ENCODE data around the gene ZYG11B.

Gene ZYG11B

GRCh38 chr1:52752484-52752826 is 26.2 kb downstream of the ZYG11B start:
- no peak for TF ChIP-seq TCF4 (CRISPR knock-in tag; IDR thresholded peaks at IDR 0.05; ENCODE audit: borderline replicate concordance)
- no peak for TF ChIP-seq ZNF565 (CRISPR knock-in tag; conservative IDR thresholded peaks at IDR 0.05; ENCODE audit: low read depth)
- TF ChIP-seq, protein P1, sequence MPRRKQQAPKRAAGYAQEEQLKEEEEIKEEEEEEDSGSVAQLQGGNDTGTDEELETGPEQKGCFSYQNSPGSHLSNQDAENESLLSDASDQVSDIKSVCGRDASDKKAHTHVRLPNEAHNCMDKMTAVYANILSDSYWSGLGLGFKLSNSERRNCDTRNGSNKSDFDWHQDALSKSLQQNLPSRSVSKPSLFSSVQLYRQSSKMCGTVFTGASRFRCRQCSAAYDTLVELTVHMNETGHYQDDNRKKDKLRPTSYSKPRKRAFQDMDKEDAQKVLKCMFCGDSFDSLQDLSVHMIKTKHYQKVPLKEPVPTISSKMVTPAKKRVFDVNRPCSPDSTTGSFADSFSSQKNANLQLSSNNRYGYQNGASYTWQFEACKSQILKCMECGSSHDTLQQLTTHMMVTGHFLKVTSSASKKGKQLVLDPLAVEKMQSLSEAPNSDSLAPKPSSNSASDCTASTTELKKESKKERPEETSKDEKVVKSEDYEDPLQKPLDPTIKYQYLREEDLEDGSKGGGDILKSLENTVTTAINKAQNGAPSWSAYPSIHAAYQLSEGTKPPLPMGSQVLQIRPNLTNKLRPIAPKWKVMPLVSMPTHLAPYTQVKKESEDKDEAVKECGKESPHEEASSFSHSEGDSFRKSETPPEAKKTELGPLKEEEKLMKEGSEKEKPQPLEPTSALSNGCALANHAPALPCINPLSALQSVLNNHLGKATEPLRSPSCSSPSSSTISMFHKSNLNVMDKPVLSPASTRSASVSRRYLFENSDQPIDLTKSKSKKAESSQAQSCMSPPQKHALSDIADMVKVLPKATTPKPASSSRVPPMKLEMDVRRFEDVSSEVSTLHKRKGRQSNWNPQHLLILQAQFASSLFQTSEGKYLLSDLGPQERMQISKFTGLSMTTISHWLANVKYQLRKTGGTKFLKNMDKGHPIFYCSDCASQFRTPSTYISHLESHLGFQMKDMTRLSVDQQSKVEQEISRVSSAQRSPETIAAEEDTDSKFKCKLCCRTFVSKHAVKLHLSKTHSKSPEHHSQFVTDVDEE (CRISPR knock-in tag; IDR thresholded peaks at IDR 0.05) = no peak
- TF ChIP-seq SNAI2 (CRISPR knock-in tag; IDR thresholded peaks at IDR 0.05) = no peak
- no peak for TF ChIP-seq PPARA (CRISPR knock-in tag; IDR thresholded peaks at IDR 0.05; ENCODE audit: borderline replicate concordance)
- no peak for TF ChIP-seq CSDC2 (CRISPR knock-in tag; IDR thresholded peaks at IDR 0.05)
- TF ChIP-seq BACH2 (CRISPR knock-in tag; IDR thresholded peaks at IDR 0.05; ENCODE audit: borderline replicate concordance) = no peak
- TF ChIP-seq, protein P2, sequence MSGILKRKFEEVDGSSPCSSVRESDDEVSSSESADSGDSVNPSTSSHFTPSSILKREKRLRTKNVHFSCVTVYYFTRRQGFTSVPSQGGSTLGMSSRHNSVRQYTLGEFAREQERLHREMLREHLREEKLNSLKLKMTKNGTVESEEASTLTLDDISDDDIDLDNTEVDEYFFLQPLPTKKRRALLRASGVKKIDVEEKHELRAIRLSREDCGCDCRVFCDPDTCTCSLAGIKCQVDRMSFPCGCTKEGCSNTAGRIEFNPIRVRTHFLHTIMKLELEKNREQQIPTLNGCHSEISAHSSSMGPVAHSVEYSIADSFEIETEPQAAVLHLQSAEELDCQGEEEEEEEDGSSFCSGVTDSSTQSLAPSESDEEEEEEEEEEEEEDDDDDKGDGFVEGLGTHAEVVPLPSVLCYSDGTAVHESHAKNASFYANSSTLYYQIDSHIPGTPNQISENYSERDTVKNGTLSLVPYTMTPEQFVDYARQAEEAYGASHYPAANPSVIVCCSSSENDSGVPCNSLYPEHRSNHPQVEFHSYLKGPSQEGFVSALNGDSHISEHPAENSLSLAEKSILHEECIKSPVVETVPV (CRISPR knock-in tag; IDR thresholded peaks at IDR 0.05) = no peak
- TF ChIP-seq ZNF70 (CRISPR knock-in tag; IDR thresholded peaks at IDR 0.05) = no peak
- ATAC-seq = no peak

DNA sequence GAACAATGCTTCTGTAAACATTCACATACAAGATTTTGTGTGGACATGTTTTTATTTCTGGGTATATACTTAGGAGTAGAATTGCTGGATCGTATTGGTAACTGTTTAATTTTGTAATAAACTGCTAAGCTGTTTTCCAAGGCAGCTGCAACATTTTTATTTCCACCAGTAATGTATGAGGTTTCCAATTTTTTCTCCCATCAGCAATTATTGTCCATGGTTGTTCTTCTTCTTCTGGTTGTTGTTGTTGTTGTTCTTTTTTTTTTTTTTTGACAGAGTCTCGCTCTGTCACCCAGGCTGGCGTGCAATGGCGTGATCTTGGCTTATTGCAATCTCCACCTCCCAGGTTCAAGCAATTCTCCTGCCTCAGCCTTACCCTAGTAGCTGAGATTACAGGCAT is 26.9 kb downstream of the ZYG11B start:
- ATAC-seq = no peak

DNA sequence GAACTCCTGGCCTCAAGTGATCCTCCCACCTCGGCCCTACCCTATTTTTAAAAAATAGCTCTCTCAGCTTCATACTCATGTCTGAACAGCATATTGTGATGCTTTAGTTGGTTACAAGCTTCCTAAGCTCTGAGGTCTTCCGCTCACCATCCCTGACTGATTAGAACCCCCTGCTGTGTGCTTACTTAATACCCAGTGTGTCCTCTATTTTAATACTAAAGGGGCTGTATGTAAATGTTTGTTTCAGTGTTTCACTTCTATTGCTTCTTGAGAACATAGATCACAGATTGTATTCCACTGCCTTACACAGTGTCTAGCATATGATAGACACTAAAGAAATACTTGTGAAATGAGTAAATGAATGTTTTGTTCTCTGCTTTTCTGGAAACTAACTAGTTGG is 29.8 kb downstream of the ZYG11B start:
- no peak for ATAC-seq
- TF ChIP-seq RARB (CRISPR knock-in tag; IDR thresholded peaks at IDR 0.05) = no peak

More for the DNA sequence above, 26.9 kb downstream of the ZYG11B start:
- TF ChIP-seq TCF4 (CRISPR knock-in tag; IDR thresholded peaks at IDR 0.05; ENCODE audit: borderline replicate concordance) (no peak), ZNF565 (CRISPR knock-in tag; conservative IDR thresholded peaks at IDR 0.05; ENCODE audit: low read depth) (no peak), ISL1 (CRISPR knock-in tag; IDR thresholded peaks at IDR 0.05) (no peak)

- TF ChIP-seq BACH2 (CRISPR knock-in tag; IDR thresholded peaks at IDR 0.05; ENCODE audit: borderline replicate concordance) = no peak
- no peak for TF ChIP-seq ISL1 (CRISPR knock-in tag; IDR thresholded peaks at IDR 0.05)
- no peak for TF ChIP-seq ZNF8 (CRISPR knock-in tag; IDR thresholded peaks at IDR 0.05)
- TF ChIP-seq CREB5 (CRISPR knock-in tag; IDR thresholded peaks at IDR 0.05; ENCODE audit: low read depth) = no peak
- TF ChIP-seq PPARA (CRISPR knock-in tag; IDR thresholded peaks at IDR 0.05; ENCODE audit: borderline replicate concordance) = no peak
- TF ChIP-seq ZC3H10 (CRISPR knock-in tag; IDR thresholded peaks at IDR 0.05) = no peak
- no peak for TF ChIP-seq ESRRG (CRISPR knock-in tag; IDR thresholded peaks at IDR 0.05)
- no peak for TF ChIP-seq ZFP30 (CRISPR knock-in tag; IDR thresholded peaks at IDR 0.05)
- no peak for TF ChIP-seq RARB (CRISPR knock-in tag; IDR thresholded peaks at IDR 0.05)
- TF ChIP-seq, protein P2 (CRISPR knock-in tag; IDR thresholded peaks at IDR 0.05) = no peak
- TF ChIP-seq ARNTL (CRISPR knock-in tag; IDR thresholded peaks at IDR 0.05; ENCODE audit: borderline replicate concordance, low read depth) = no peak
- no peak for TF ChIP-seq TOX (CRISPR knock-in tag; IDR thresholded peaks at IDR 0.05; ENCODE audit: borderline replicate concordance)
- TF ChIP-seq TCF4 (CRISPR knock-in tag; IDR thresholded peaks at IDR 0.05; ENCODE audit: borderline replicate concordance) = no peak
- TF ChIP-seq GLIS3 (CRISPR knock-in tag; IDR thresholded peaks at IDR 0.05) = no peak
- TF ChIP-seq OSR1 (CRISPR knock-in tag; IDR thresholded peaks at IDR 0.05) = no peak
- no peak for TF ChIP-seq ZNF565 (CRISPR knock-in tag; conservative IDR thresholded peaks at IDR 0.05; ENCODE audit: low read depth)
- no peak for TF ChIP-seq SNAI2 (CRISPR knock-in tag; IDR thresholded peaks at IDR 0.05)
Observed at GRCh38 chr1:52759908-52760307, 33.7 kb downstream of the ZYG11B start.

More at GRCh38 chr1:52759908-52760307, 33.7 kb downstream of the ZYG11B start:
- no peak for ATAC-seq
